HCT116 (cell line): ENCODE data around the gene ARMC6.

Source experiments
- CTCF ChIP-seq, 3 experiments: fragments of 200-600 bp in 1 of 3; sonication (generic) in 1 of 3; IDR thresholded peaks in 2 of 3; conservative IDR thresholded peaks in 1 of 3; 2 replicates each; pipeline ENCODE4 v1.5.1; 2012 to 2017; ENCODE audit warnings: low read depth in 2 of 3, low read length in 2 of 3, antibody characterized with exemption in 1 of 3, borderline replicate concordance in 1 of 3, control low read depth in 1 of 3, mild to moderate bottlenecking in 1 of 3, mixed read lengths in 1 of 3, mixed run types in 1 of 3, moderate library complexity in 1 of 3; ENCODE audit not compliant: insufficient read depth in 1 of 3
- EZH2phosphoT487 ChIP-seq: fragments of 200-600 bp; IDR thresholded peaks from 2 replicates; pipeline ENCODE4 v1.6.1; 2018; ENCODE audit warnings: antibody characterized with exemption, borderline replicate concordance

- no peak for TF ChIP-seq EZH2phosphoT487
- TF ChIP-seq CTCF (IDR thresholded peaks at IDR 0.05 in 2 of 3, conservative IDR thresholded peaks at IDR 0.05 in 1 of 3; ENCODE audit: borderline replicate concordance in 1 of 3, insufficient read depth in 1 of 3, low read depth in 2 of 3, low read length in 2 of 3) = no peak
Measured at GRCh38 chr19:19094513-19094912, 61.1 kb downstream of the ARMC6 start.
